BJ (cell line): Measurements from ENCODE around the gene GRB10. TPM values are rescaled to one million over a fixed set of nuclear protein-coding genes. Genes with fewer than 3 reads are reported as not detected.

Experiments used
- CTCF ChIA-PET: fragments of 350-600 bp; formaldehyde crosslinking; extraction: SDS; loops from one replicate; lab custom pipeline; 2021; ENCODE audit warnings: antibody characterized with exemption, inconsistent platforms; lab: Yijun Ruan, JAX
- POLR2A ChIA-PET: fragments of 300-600 bp; sonication (Branson Sonifier 250); formaldehyde crosslinking; extraction: SDS; loops from one replicate; lab custom pipeline; 2021; ENCODE audit warnings: antibody characterized with exemption; lab: Charles Lee
- DNase-seq: peaks from one replicate; pipeline ENCODE4 v3.0.0-alpha.2; 2011; ENCODE audit warnings: low read depth
- H3K27me3 ChIP-seq: 2 replicates; pipeline ENCODE4 v1.6.0; 2011; ENCODE audit warnings: low read length; ENCODE audit not compliant: control insufficient read depth, insufficient read depth
- H3K36me3 ChIP-seq: 2 replicates; pipeline ENCODE4 v1.5.1; 2011; ENCODE audit warnings: low read length; ENCODE audit not compliant: control insufficient read depth, insufficient read depth
- H3K4me3 ChIP-seq: 2 replicates; pipeline ENCODE4 v1.5.1; 2011; ENCODE audit warnings: low read depth, mild to moderate bottlenecking, control low read depth, low read length
- CTCF ChIP-seq: IDR thresholded peaks from 2 replicates; pipeline ENCODE4 v1.5.1; 2011; ENCODE audit warnings: low read depth, mild to moderate bottlenecking, control low read depth, inconsistent platforms, low read length, moderate library complexity; ENCODE audit not compliant: insufficient read depth
- polyA plus RNA-seq: library from polyadenylated mRNA; depleted of rRNA; stranded (reverse); fragments of >200 nt; gene quantifications from 2 replicates; pipeline ENCODE4 v1.2.3, GENCODE V29; 2011

GRB10 gene
- polyA plus RNA-seq, 1 experiment = 8.5 TPM

DNA sequence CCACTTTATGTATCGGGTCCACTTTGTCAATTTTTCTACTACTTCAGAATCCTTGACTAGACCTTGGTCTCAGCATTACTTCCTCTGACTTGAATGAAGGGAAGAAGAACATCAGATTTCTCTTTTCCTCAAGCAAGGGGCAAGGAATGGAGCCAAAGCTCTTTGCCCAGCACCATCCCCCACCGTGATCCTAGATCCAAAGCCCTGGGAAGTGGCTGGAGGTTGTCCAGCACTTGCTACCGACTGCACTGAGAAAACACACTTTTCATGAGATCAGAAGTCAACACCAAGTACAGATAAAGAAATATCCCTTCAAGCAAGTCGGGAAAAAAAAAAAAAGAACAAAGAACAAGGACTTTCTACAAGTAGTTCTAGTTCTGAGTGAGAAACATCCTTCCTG, 115.4 kb downstream of the GRB10 start:
- no peak for DNase-seq
- Histone ChIP-seq H3K27me3 (no peaks in the 10 kb centered on the region), H3K4me3 (no peak overlapping the region), H3K36me3 (peaks cover 4% of the 10 kb centered on the region)
- ChIA-PET CTCF (no interaction called here), POLR2A (no interaction called here)
- no peak for TF ChIP-seq CTCF

GRCh38 chr7:50666124-50666496, 116.6 kb downstream of the GRB10 start:
- CTCF ChIA-PET = interaction anchor here (0.5 to 1.2 kb wide), 5 partner anchors 14 to 354 kb away, joined by 3 read pairs; no protein-coding TSS in a partner anchor
- Histone ChIP-seq H3K27me3 (no peaks in the 10 kb centered on the region), H3K4me3 (no peak overlapping the region), H3K36me3 (peaks cover 7% of the 10 kb centered on the region)
- POLR2A ChIA-PET = no interaction called here
- TF ChIP-seq CTCF = no peak
- DNase-seq = no peak

DNA sequence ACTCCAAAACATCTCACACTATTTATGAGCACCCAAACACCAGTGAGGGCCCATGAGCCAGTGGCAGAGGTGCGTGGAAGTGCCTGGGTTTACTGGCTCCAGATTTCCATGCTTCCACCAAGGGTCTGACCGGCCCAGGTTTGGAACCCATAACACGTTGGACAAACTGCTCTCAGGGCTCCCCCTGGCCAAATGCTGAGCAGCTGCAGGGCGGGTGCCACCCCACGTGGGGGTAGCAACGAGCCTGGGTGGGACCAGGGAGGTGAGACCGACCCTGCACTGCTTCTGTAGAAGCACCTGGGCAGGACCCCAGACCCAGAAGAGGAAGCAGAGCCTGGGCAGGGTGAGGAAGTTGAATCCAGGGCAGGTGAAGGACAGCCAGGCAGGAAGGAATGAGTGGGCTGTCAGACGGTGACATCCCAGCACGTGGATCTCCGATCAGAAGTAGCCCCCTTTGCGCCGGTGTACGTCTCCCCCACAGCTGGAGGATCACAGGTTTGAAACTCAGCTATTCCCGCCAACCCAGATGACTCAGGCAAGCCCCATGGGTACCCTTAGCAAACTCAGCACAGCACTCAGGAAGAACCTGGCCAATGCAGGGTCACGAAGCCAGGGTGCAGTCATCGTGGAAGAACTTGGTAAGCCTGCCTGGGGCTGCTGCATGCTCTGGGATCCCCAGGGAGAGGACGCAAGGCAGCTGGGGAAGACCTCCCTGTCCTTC, 117.1 kb downstream of the GRB10 start:
- DNase-seq = no peak
- ChIA-PET POLR2A (no interaction called here), CTCF (interaction anchor here (0.5 to 1.2 kb wide), 4 partner anchors 14 to 354 kb away, joined by 3 read pairs; no protein-coding TSS in a partner anchor)
- Histone ChIP-seq H3K4me3 (no peak overlapping the region), H3K36me3 (peaks cover 6% of the 10 kb centered on the region), H3K27me3 (no peaks in the 10 kb centered on the region)
- TF ChIP-seq CTCF = no peak

GRCh38 chr7:50664937-50665336, 117.8 kb downstream of the GRB10 start:
- Histone ChIP-seq H3K36me3 (peaks cover 8% of the 10 kb centered on the region), H3K4me3 (no peak overlapping the region), H3K27me3 (no peaks in the 10 kb centered on the region)
- no peak for DNase-seq
- CTCF ChIA-PET = no interaction called here
- POLR2A ChIA-PET = no interaction called here
- TF ChIP-seq CTCF = no peak

- POLR2A ChIA-PET = no interaction called here
- CTCF ChIA-PET = no interaction called here
- no peak for TF ChIP-seq CTCF
- Histone ChIP-seq H3K36me3 (peaks cover 8% of the 10 kb centered on the region), H3K27me3 (no peaks in the 10 kb centered on the region), H3K4me3 (no peak overlapping the region)
- no peak for DNase-seq
These were observed 118.2 kb downstream of the GRB10 start for GRCh38 chr7:50664461-50664922.
